Measurements from ENCODE around the gene NR2C1.

NR2C1 gene

DNA sequence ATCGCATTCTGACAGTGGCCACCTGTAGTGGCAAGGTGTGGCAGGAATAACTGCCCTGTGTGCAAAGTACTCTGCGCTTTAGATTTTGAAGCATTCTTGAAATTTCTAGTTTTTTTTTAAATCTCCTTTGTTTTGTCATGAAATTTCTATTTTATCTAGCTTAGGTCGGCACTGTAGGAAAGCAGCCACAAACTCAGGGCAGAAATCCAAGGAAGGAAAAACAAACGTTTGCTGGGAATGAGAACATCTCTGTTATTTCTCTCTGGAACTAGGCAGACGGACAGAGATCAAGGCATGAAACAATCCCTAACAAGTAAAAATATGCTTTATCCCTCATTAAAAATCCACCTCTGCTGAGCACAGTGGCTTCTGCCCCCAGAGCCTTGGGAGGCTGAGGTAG, 1.3 kb upstream of the NR2C1 start (continued):
- TF ChIP-seq ZNF132 (tag by site-specific recombination; IDR thresholded peaks at IDR 0.05; ENCODE audit: borderline replicate concordance) (no peak), GLIS1 (tag by site-specific recombination; IDR thresholded peaks at IDR 0.05) (no peak), ZNF626 (tag by site-specific recombination; IDR thresholded peaks at IDR 0.05) (no peak)

- ChIA-PET CTCF (interaction anchor here (0.6 to 2.4 kb wide), 15 partner anchors 8 to 895 kb away, joined by 3 to 28 read pairs (median 4); no protein-coding TSS in a partner anchor), POLR2A (interaction anchor here (0.6 to 2.8 kb wide), 6 partner anchors 11 to 462 kb away, joined by 3 to 12 read pairs (median 6); partner anchors contain the start of genes METAP2 and NDUFA12)
- no peak overlapping the region; the same call in 1 of the 2 replicates for H3K27ac ChIP-seq (ENCODE audit: extremely low read depth, low read depth, low read length)
- H3K9me3 ChIP-seq (ENCODE audit: control insufficient read depth, insufficient read depth, low read depth, low read length), result no peaks in the 10 kb centered on the region
- no peak overlapping the region for H3K4me3 ChIP-seq (ENCODE audit: low read depth, low read length)
- H3K4me1 ChIP-seq (ENCODE audit: control insufficient read depth, insufficient read depth, low read length), result no peaks in the 10 kb centered on the region
- H3K36me3 ChIP-seq (ENCODE audit: control insufficient read depth in 2 of 2, insufficient read depth in 1 of 2, low read length in 2 of 2), result peaks cover 0 to 7% of the 10 kb centered on the region in 2 experiments; a peak in 2 of 3 replicates
- TF ChIP-seq ZEB2 (tag by site-specific recombination; IDR thresholded peaks at IDR 0.05) (peak; percentile 81; the same call in 1 of the 2 replicates), ZNF146 (tag by site-specific recombination; IDR thresholded peaks at IDR 0.05) (no peak), SETDB1 (IDR thresholded peaks at IDR 0.05; ENCODE audit: insufficient read length, low read length) (peak; percentile 15), ZXDB (tag by site-specific recombination; IDR thresholded peaks at IDR 0.05) (0 out of 2 replicates have a peak, but pooled peaks have one; percentile 14), ZNF362 (tag by site-specific recombination; IDR thresholded peaks at IDR 0.05) (0 out of 2 replicates have a peak, but pooled peaks have one; percentile 19), ZNF501 (tag by site-specific recombination; IDR thresholded peaks at IDR 0.05) (peak; percentile 9; the same call in 1 of the 2 replicates), ZNF785 (tag by site-specific recombination; IDR thresholded peaks at IDR 0.05) (no peak), ZNF324 (tag by site-specific recombination; IDR thresholded peaks at IDR 0.05) (0 out of 2 replicates have a peak, but pooled peaks have one; percentile 5), ZNF707 (tag by site-specific recombination; IDR thresholded peaks at IDR 0.05) (no peak), ZNF2 (tag by site-specific recombination; IDR thresholded peaks at IDR 0.05) (0 out of 2 replicates have a peak, but pooled peaks have one; percentile 7), KLF16 (tag by site-specific recombination; IDR thresholded peaks at IDR 0.05) (0 out of 2 replicates have a peak, but pooled peaks have one; percentile 5), ZFP37 (tag by site-specific recombination; IDR thresholded peaks at IDR 0.05) (0 out of 2 replicates have a peak, but pooled peaks have one; percentile 4), ZBTB6 (tag by site-specific recombination; IDR thresholded peaks at IDR 0.05) (no peak), KLF8 (tag by site-specific recombination; IDR thresholded peaks at IDR 0.05) (0 out of 2 replicates have a peak, but pooled peaks have one; percentile 78)
- TF ChIP-seq, protein P1, sequence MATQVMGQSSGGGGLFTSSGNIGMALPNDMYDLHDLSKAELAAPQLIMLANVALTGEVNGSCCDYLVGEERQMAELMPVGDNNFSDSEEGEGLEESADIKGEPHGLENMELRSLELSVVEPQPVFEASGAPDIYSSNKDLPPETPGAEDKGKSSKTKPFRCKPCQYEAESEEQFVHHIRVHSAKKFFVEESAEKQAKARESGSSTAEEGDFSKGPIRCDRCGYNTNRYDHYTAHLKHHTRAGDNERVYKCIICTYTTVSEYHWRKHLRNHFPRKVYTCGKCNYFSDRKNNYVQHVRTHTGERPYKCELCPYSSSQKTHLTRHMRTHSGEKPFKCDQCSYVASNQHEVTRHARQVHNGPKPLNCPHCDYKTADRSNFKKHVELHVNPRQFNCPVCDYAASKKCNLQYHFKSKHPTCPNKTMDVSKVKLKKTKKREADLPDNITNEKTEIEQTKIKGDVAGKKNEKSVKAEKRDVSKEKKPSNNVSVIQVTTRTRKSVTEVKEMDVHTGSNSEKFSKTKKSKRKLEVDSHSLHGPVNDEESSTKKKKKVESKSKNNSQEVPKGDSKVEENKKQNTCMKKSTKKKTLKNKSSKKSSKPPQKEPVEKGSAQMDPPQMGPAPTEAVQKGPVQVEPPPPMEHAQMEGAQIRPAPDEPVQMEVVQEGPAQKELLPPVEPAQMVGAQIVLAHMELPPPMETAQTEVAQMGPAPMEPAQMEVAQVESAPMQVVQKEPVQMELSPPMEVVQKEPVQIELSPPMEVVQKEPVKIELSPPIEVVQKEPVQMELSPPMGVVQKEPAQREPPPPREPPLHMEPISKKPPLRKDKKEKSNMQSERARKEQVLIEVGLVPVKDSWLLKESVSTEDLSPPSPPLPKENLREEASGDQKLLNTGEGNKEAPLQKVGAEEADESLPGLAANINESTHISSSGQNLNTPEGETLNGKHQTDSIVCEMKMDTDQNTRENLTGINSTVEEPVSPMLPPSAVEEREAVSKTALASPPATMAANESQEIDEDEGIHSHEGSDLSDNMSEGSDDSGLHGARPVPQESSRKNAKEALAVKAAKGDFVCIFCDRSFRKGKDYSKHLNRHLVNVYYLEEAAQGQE (tag by site-specific recombination; IDR thresholded peaks at IDR 0.05), result no peak
These were observed 491 bp upstream of the NR2C1 start for GRCh38 chr12:95073698-95074520.

Measured in HEK293 (cell line).